Uterus (tissue), 4 donors: Measurements from ENCODE around the gene RNF133. TPM values are rescaled to one million over a fixed set of nuclear protein-coding genes. Genes with fewer than 3 reads are reported as not detected.

ENCODE experiments used
- DNase-seq, 2 donors: peaks; one replicate each; pipeline ENCODE4 v3.0.0-alpha.2; 2019 to 2020
- H3K27ac ChIP-seq, 2 donors: fragments of 200-600 bp; sonication (generic); 1 replicate in 1 of 2; 2 replicates in 1 of 2; pipeline ENCODE4 v1.5.1; 2016 to 2018
- H3K27me3 ChIP-seq, 2 donors: fragments of 200-600 bp; sonication (generic); one replicate each; pipeline ENCODE4 v1.5.1; 2018 to 2019; ENCODE audit warnings: control low read depth in 1 of 2
- H3K36me3 ChIP-seq, 2 donors: fragments of 200-600 bp; sonication (generic); one replicate each; pipeline ENCODE4 v1.5.1; 2019; ENCODE audit warnings: control low read depth in 1 of 2
- H3K4me1 ChIP-seq, 2 donors: fragments of 200-600 bp; sonication (generic); one replicate each; pipeline ENCODE4 v1.5.1; 2018 to 2019; ENCODE audit warnings: control low read depth in 1 of 2
- H3K4me3 ChIP-seq, 2 donors: fragments of 200-600 bp; sonication (generic); 1 replicate in 1 of 2; 2 replicates in 1 of 2; pipeline ENCODE4 v1.5.1; 2018 to 2019; ENCODE audit warnings: mild to moderate bottlenecking in 1 of 2
- H3K9me3 ChIP-seq, 2 donors: fragments of 200-600 bp; sonication (generic); one replicate each; pipeline ENCODE4 v1.5.1; 2019; ENCODE audit warnings: control low read depth in 1 of 2
- POLR2A ChIP-seq, 2 donors: fragments of 450-650 bp; IDR thresholded peaks; one replicate each; pipeline ENCODE4 v1.6.1; 2016; ENCODE audit warnings: antibody characterized with exemption in 2 of 2, mild to moderate bottlenecking in 1 of 2, moderate library complexity in 1 of 2
- intact Hi-C: fragments of 100-400 bp; cut with DNase I; formaldehyde crosslinking; loops from one replicate; pipeline ENCODE4 v1.15.1; 2023; ENCODE audit warnings: low total_unique reads
- total RNA-seq, 4 donors: library from RNA; depleted of rRNA in 3 of 4; stranded (reverse); fragments of >200 nt in 3 of 4; gene quantifications; one replicate each; pipeline versions ENCODE4 v1.1.0 to v1.2.4, GENCODE V29; 2014 to 2023
- TF ChIP-seq, protein P1 (sequence below), 4 experiments: fragments of 200-600 bp in 2 of 4; fragments of 450-650 bp in 2 of 4; sonication (generic) in 2 of 4; IDR thresholded peaks; one replicate each; pipeline ENCODE4 v1.5.1; 2016 to 2019; ENCODE audit warnings: antibody characterized with exemption in 4 of 4, mild to moderate bottlenecking in 2 of 4, moderate library complexity in 1 of 4
- donor health status: DM: yes; HTN: yes; CAD: no.

Gene RNF133, protein sequence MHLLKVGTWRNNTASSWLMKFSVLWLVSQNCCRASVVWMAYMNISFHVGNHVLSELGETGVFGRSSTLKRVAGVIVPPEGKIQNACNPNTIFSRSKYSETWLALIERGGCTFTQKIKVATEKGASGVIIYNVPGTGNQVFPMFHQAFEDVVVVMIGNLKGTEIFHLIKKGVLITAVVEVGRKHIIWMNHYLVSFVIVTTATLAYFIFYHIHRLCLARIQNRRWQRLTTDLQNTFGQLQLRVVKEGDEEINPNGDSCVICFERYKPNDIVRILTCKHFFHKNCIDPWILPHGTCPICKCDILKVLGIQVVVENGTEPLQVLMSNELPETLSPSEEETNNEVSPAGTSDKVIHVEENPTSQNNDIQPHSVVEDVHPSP
- total RNA-seq = 1 to 10 TPM in 3 of 4 donors, not detected in 1; 1.5 to 6.9 (median 3.8) TPM

DNA sequence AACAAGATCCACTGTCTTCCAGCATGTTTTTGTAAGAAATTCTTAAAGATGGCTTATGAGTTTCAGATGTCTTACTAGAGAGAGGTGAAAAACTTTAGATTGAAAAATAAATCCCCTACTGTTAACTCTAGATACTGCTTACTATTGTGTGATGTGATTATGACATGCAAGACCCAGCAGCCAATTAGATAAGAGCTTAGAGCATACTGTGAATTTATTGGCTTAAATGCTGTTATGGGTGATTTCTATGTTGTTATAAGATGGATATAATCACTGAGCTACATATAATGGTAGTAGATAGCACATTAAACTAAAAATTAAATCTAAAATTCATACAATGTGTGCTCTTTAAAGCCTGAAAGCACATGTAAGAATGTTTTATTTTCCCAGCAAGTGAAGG, at the start of gene RNF133:
Gene RNF133, minus strand, starts transcription at position 101 of the 400 bp plus-strand sequence. CDS start 199 bp downstream, outside the sequence.
- Histone ChIP-seq H3K36me3 (no peaks in the 10 kb centered on the region), H3K4me1 (no peaks in the 10 kb centered on the region), H3K9me3 (no peaks in the 10 kb centered on the region), H3K27me3 (no peaks in the 10 kb centered on the region), H3K4me3 (no peak within 1 kb of the TSS), H3K27ac (no peak within 1 kb of the TSS)
- TF ChIP-seq, protein P1, sequence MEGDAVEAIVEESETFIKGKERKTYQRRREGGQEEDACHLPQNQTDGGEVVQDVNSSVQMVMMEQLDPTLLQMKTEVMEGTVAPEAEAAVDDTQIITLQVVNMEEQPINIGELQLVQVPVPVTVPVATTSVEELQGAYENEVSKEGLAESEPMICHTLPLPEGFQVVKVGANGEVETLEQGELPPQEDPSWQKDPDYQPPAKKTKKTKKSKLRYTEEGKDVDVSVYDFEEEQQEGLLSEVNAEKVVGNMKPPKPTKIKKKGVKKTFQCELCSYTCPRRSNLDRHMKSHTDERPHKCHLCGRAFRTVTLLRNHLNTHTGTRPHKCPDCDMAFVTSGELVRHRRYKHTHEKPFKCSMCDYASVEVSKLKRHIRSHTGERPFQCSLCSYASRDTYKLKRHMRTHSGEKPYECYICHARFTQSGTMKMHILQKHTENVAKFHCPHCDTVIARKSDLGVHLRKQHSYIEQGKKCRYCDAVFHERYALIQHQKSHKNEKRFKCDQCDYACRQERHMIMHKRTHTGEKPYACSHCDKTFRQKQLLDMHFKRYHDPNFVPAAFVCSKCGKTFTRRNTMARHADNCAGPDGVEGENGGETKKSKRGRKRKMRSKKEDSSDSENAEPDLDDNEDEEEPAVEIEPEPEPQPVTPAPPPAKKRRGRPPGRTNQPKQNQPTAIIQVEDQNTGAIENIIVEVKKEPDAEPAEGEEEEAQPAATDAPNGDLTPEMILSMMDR (IDR thresholded peaks at IDR 0.05) = no peak
- TF ChIP-seq POLR2A (IDR thresholded peaks at IDR 0.05) = no peak
- intact Hi-C loops = no loop called here
- no peak for DNase-seq

DNA sequence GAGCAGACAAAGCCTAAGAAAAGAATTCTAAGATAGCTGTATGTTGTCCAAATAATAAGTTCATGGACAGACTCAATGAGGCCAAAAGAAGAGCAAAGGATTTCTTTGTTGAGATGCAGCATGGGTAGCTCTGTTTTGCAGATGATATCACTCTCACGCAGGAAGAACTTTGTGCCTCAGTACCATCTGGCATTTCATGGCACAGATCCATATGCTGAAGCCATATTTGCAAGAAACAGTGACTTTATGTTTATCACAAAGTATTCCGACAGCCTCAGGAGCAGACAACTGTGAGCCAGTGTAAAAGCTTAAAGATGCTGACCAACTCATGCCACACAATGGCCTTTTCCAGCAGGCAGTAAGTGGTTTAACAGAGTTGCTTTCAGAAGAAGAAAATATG, 49.3 kb upstream of the RNF133 start:
- Histone ChIP-seq H3K27ac (no peak overlapping the region), H3K4me1 (no peaks in the 10 kb centered on the region), H3K9me3 (no peaks in the 10 kb centered on the region), H3K4me3 (no peak overlapping the region), H3K36me3 (no peaks in the 10 kb centered on the region), H3K27me3 (no peaks in the 10 kb centered on the region)
- intact Hi-C loops = no loop called here
- no peak for DNase-seq
- TF ChIP-seq, protein P1 (IDR thresholded peaks at IDR 0.05) = no peak
- TF ChIP-seq POLR2A (IDR thresholded peaks at IDR 0.05) = no peak

DNA sequence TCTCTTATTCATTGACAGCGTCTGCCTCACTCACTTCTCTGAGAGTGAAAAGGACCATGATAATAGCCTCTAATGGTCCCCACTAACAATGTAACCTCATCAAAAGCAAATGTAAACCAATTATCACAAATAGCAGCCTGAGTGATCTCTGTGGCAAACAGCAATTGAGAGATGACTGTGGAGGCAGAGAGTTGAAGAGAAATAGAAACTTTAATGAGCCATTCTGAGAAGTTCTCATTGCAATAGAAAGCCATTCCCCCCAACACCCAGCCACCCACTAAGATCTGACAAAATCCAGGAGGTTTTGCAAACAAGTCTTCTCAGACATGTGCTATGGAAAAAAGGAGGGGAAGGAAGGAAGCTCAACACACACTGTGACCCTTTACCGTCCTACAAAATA, 48.0 kb upstream of the RNF133 start:
- no peaks in the 10 kb centered on the region for H3K4me1 ChIP-seq
- no peak overlapping the region for H3K27ac ChIP-seq
- TF ChIP-seq, protein P1 (IDR thresholded peaks at IDR 0.05) = no peak
- TF ChIP-seq POLR2A (IDR thresholded peaks at IDR 0.05) = no peak
- no peak for DNase-seq
- intact Hi-C loops = no loop called here
- H3K9me3 ChIP-seq = no peaks in the 10 kb centered on the region
- H3K4me3 ChIP-seq = no peak overlapping the region
- H3K27me3 ChIP-seq = no peaks in the 10 kb centered on the region
- H3K36me3 ChIP-seq = no peaks in the 10 kb centered on the region

DNA sequence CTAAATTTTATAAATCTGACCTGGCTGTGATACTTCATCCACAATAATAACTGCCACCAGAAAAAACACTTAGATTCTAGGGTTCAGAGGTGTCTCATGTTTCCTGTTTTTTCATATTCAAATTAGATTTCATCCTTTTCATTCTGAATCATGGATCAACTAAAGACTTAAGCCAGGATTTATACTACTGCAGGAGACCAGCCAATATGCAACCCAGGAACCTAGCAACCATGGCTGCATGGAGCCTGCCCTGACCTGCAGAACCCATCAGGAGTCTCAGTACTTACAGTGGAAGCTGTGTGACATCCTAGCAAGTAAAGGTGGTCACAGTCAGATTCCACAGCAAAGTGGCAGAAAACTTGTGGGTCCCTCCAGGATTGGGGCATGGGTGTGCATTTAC, 44.3 kb upstream of the RNF133 start:
- intact Hi-C loops = no loop called here
- no peak for TF ChIP-seq POLR2A (IDR thresholded peaks at IDR 0.05)
- TF ChIP-seq, protein P1 (IDR thresholded peaks at IDR 0.05) = no peak
- Histone ChIP-seq H3K36me3 (no peaks in the 10 kb centered on the region), H3K27me3 (no peaks in the 10 kb centered on the region), H3K4me3 (no peak overlapping the region), H3K27ac (no peak overlapping the region), H3K4me1 (no peaks in the 10 kb centered on the region), H3K9me3 (no peaks in the 10 kb centered on the region)
- no peak for DNase-seq

DNA sequence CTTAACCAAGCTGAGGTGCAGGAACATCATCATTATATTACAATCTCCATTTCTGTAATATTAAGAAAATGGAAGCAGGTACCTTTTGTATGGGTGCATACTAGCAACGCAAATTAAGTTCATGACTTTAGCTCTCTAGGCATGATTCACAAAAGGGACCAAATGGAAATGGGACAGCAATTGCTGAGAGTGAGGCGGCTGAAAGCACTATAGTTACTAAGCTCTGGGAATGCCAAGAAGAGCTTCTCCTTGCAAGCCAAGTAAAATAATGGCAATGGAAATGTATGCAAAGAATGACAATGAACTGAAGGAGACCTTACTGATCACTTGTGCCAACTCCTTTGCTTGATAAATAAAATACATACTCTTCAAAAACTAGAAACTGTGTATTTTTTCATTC, 40.0 kb upstream of the RNF133 start:
- H3K36me3 ChIP-seq = no peaks in the 10 kb centered on the region
- TF ChIP-seq, protein P1 (IDR thresholded peaks at IDR 0.05) = no peak
- TF ChIP-seq POLR2A (IDR thresholded peaks at IDR 0.05) = no peak
- H3K9me3 ChIP-seq = no peaks in the 10 kb centered on the region
- no peak overlapping the region for H3K4me3 ChIP-seq
- intact Hi-C loops = no loop called here
- no peak for DNase-seq
- H3K27ac ChIP-seq = no peak overlapping the region
- H3K4me1 ChIP-seq = no peaks in the 10 kb centered on the region
- H3K27me3 ChIP-seq = no peaks in the 10 kb centered on the region
